GDM1 (cell line): Measurements from ENCODE around the gene OLA1.

Experiments used
- DNase-seq: peaks from one replicate; lab custom pipeline; 2025; lab: John Stamatoyannopoulos, UW

OLA1 gene

DNA sequence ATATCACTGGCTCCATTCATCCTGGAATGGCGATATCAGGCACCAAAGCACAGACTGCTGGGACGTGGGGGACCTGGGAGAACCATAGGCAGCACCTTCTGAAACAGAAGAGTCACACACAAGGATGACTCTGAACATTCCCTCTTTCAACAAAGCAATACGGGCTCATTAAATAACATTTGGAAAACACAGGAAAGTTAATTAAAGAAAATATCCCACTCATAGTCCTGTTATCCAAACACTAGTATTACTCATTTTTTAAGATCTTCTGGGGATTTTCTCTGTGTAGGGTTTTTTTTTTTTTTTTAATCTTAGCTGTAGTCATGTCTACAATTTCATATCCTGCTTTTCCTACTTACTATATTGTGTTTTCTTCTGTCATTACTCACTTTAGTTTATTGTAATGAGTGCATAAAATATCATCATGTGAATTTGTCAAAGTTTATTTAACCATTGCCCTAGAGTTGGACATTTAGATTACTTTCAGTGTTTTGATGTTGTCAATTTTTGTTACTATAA is 213.2 kb downstream of the OLA1 start:
- DNase-seq: no peak

DNA sequence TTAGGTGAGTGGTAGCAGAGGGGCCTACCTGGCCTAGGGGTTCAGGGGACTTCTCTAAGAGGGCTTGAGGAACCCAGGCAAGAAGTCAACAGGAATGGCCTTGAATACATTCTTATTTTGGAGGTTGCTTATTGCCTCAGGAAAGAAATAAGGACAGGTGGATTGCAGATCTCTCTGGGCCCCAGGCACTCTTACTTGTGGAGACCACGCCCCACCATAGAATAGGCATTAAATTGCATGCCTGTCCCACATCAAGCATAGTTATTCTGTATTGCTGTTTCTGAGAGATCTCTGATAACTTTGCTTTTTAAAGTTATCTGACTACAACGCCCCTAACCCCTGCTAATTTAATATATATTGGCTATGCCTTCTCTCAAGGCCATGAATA is 215.2 kb downstream of the OLA1 start:
- no peak for DNase-seq

DNA sequence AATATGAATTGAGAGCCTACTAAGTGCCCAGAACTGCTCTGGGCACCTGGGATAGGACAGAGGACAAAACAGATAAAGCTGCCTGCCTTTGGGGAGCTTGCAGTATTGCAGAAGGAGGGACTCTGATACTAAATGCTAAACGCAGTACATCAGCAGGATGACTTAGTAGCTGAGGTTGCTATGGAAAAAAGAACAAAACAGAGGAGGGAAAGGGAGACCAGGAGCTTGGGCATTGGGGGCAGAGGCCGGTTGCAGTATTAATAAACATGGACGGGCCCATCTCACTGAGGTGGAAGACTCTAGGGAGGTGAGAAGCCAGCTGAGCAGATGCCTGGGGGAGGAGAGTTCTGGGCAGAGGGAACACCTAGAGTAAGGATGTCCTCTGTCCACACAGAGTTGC is 217.1 kb downstream of the OLA1 start:
- DNase-seq: no peak

DNA sequence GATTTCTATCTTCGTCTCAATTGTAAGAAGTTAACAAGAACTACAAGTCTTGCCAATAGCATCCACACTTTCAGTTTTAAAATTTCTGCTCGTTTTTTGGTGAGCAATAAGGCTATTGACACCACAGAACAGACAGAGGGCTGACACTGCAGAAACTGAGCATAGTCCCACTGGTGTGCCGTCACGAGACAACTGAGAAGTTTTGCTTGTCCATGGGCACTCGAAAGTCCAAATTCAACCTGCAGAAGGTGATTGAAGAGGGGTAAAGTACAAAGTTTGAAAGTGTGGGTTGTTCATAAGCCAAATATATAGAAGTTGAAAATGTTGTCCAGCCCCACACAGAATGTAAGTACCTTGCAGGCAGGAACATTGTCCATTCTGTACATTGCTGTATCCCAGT is 219.4 kb downstream of the OLA1 start:
- DNase-seq: no peak

DNA sequence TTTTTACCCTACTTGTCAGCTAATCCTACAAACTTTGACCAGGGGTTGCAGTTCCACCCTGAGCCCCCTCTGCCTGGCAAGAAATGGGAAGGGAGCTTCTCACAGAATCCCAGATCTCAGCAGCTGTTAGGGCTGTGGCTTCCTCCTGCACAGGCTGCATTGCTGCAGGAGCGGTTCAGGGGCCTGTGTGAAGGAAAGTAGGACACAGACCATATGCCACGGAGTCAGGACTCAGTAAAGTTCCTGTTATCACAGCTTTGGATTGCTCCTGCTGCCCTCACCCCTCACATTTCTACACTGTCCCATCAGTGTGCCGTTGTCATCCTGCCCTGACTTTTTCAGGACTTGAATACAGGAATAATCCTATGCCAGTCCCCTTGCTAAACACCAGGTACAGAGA is 220.4 kb downstream of the OLA1 start:
- no peak for DNase-seq

DNA sequence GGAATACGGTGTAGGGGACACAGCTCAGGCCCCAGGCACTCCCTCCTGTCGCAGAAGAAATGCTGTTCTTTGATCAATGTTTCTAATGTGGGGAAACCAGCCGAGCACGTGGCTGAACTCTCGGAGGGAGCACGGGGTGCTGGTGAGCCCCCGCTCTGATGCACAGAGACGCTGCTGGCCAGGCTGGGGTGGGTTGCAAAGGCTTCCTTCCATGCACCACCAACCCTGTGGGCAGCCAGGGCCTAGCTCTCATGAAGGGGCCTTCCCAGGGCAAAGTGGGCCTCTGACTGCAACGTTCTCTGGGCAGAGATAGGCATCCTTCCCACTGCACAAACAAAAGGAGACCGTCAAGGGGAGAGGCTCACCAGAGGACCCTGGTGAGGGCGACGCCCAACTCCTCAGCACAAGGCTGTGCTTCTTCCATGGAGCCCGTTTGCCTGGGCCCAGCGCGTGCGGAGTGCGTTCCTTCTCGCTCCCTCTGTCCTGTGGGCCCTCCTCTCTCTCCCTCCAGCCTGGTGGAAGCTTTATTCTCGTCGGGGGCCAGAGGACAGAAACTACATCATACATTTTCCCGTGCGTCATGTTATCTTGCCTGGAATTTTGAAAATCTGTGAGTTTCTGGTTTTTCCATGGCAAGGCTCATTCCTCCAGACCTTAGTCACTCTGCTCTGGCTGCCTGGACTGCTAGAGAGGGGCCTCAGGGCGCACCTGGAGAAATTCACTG is 222.0 kb downstream of the OLA1 start:
- no peak for DNase-seq

DNA sequence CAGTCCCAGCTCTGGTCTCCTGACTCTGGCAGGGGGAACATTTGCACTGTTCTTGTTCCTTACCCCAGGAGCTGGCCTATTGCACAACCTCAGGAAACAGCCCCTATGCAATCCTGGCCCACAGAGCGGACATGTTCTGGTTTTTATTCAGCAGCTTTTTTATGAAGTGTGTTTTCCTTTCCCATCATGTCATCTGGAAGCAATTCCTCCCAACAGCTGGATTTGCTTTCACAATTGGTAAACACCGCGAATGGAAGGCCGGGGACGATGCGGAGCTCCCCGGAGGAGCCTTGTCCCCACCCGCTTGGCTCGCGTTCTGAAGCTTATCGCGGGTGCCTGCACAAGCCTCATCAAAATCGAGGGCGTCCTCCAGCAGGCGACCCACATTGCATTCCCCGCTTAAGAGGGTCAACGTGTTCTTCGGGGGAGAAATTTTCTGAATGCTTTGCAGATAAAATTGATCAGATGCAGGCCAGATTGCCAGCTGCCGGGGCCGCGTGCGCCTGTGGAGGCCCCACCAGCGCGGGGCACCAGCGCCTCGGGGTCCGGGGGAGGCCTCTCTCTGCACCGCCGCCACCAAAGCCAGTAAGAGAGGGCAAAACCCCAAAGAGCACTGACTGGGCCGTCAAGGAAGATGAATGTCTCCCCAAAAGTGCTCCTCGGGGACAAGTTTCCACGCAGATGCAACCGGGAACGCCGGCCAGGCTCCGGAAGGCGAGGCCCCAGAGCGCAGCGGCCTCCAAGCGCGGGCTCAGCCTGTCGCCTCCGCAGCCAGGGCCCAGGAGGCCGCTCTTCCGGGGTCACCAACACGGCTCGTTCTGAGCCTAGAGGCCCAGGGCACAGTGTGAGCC is 222.8 kb downstream of the OLA1 start:
- no peak for DNase-seq

DNA sequence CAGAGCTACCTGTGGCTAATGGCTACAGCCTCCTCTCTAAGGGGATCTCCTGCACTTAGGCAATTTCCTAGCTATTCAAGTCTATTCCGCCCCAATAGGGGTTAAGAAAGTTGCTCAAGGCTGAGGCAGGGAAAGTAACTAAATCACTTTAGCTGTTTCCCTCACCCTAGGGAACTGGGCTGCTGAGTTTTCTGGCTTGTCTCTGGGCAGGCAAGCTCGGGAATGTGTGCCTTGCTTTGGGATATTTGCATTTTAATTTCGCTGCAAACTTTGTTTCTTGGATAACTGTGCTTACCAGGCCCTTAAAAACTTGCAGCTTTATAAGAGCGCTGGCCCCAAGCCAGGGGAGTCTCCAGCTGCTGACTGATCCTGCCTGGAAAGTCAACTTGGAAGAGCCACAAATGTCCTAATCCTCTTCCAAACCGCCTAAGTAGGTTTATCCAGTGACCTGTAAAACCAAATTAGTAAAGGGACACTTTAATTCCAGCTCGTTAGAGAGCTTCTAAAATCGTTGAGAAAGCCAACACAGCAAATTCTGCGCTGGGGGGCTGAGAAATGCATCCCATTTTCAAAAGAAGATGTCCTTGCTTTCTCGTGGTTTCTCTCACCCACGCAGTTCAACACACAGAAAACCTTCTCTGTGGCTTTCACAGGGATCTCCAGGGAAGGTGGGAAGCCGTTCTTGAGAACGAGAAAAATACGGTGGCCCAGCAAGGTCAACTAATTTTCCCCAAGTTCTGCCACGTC is 223.6 kb downstream of the OLA1 start:
- no peak for DNase-seq

DNA sequence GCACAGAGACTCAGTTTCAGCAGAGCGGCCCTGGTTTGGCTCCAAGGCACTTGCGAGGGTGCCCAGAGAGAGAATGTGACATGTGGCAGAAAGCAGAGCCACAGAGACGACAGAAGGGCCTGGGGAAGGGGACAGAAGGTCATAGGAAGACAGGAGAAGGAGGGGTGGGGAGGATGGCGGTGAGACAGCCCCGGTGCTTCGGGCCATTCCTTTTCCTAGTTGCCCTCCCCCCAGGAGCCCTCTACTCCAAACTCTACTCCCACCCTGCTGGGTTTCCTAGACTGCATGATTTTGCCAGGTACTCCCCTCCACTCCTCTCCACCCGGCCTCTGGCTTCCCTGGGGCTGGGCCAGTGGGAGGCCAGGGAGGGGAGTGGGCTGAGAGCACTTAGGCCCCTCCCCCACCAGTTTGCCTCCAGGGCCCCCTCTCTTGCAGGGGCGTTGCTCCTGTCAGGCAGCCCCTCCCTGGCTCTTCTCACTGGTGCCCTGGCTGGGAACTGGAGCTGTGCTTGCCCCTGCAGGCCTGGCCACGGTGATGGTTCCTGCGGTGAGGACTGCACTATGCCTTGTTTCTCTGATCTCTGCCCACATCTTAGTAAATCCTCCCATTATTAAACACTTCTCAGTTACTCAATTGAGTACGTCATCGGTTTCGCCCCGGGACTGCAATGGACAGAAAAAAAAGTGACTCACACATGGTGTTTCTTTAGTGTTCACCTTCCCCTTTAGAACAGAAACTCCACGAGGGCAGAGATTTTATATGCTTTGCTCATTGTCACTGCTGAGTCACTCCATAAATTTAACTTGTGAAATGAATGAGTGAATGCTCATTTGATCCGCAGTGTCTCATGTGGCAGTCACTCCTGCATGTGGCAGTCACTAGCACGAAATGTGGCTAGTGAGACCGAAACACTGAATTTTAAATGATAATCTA is 224.5 kb downstream of the OLA1 start:
- no peak for DNase-seq
